B cell (primary cell): ENCODE data around the gene TSPAN2.

ENCODE experiments used
- CTCF ChIP-seq: fragments of 200-600 bp; IDR thresholded peaks from one replicate; pipeline ENCODE4 v1.8.0; 2022; ENCODE audit warnings: antibody characterized with exemption, mild to moderate bottlenecking
- EZH2 ChIP-seq: IDR thresholded peaks from 2 replicates; pipeline ENCODE4 v1.6.1; 2012; ENCODE audit warnings: borderline replicate concordance, low read depth, mild to moderate bottlenecking, moderate library complexity, low read length; ENCODE audit not compliant: insufficient read depth, poor library complexity, severe bottlenecking

DNA sequence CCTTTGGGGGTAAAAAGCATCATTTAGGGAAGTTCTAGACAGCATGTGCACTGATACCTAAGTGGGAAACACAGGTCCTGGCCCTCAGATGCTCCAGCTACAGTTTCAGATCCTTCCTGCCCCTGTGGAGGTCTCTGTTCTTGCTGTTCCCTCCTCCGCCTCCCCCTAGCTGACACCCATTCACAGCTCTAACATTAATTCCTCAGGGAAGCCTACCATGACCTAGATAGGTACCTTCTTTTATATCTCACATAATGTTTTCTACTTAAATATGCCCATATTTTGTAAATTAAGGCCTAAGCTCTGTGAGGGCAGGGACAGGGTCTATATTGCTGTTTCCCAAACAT is 11.3 kb downstream of the TSPAN2 start:
- TF ChIP-seq CTCF = no peak
- no peak for TF ChIP-seq EZH2
